GF-D8 (cell line): ENCODE data around the gene MEA1.
"Not testable (repeated sequence)": the region's sequence is repeated elsewhere in the genome, so short reads cannot be mapped to it uniquely, and the experiment has no call there.

Experiments
- DNase-seq: peaks from one replicate; lab custom pipeline; 2025; lab: John Stamatoyannopoulos, UW

Gene MEA1

DNA sequence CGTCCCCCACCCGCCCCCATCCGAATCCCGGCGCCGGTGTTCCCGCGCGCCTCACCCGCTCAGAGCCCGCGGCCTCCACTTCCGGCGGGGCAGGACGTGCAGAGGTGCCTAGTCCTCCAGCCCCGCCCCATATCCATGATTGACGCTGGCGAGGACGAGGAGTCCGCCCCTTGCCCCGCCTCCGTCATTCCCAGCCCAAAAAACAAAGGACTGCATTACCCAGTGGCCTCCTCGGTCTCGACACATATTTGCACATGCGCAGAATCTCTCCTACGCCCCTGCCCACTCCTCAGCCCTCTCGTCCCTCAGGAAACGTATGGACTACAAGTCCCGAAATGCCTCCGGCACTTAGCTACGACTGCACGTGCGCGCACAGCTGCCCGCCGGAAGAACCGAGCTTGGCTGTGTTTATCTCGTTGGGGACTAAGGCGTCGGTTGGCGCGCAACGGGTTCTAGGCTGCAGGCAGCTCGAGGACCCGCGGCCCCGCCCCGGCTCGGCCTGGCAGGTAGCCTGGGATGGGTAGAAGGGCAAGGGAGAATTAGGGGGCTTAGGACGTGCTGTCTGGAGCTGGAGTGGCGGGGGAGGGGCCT is at the start of gene MEA1, which contains the start of gene KLHDC3:
MEA1 (minus strand) TSS at position 104 of the 591 bp plus-strand sequence. CDS start 133 bp downstream, outside the sequence.
KLHDC3 (plus strand) TSS at position 407 of the 591 bp plus-strand sequence. CDS start 2,944 bp downstream, outside the sequence.
- DNase-seq, result peak; percentile 99

- no peak for DNase-seq
These were observed 49.1 kb upstream of the MEA1 start for GRCh38 chr6:43062818-43063217.

DNA sequence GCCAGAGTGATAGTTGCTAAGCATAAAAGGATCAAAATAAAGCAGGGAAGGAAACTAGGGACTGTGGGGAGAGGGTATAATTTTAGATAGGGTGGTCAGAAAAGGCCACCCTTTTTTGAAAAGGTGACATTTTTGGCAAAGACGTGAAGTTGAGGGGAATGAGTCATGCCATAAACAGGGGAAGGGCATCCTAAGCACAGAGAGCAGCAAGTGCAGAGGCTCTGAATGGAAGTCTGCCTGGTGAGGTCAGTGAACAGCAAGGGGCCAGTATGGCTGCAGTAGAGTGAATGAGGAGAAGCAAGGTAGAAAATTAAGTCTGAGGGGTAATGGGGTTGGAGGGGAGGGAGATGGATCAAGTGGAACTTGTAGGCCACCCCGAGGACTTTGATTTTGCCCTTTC is 48.1 kb upstream of the MEA1 start:
- no peak for DNase-seq

GRCh38 chr6:43060755-43061633 is 47.2 kb upstream of the MEA1 start:
- DNase-seq, result no peak

- DNase-seq, result no peak
These were observed 46.4 kb upstream of the MEA1 start for GRCh38 chr6:43060034-43060754.

DNA sequence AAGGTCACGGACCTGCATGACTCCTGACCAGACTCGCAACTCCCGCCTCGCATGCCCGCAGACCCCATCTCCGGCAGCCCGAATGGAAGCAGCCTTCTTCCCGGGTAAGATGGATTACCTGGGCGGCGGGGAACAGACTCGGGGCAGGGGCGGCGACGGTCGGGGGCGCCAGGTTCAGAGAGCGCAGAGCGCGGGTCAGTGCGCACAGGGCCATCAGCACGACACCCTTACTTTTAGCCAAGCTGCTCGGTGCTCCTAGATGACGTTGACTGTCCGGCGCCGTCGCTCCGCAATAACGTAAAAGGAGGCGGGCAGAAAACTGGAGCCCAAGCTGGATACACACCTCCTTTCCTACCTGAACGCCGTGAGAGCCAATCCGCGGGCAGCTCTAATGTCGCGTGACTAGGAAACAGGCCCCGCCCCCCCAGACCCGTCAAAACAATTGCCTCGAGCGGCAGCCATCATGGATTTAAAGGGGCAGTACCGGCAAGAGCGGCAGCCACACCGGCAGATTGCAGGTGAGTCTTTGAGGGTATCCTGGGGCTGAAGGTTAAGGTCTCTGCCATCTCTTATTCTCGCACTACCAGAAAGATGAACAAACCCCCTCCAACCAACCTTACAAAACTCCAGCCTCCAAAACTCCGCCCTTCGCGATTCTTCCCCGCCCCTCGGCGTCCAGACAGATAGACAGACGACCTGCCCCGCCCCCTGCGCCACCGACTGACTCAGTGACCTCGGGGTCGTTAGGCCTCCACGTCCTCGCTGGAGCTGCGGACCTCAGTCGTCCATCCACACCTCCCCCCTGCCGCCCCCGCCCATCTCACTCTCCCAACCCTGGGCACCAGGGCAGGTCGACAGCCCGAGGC is 45.7 kb upstream of the MEA1 start, which contains the start of the genes KLC4 and MRPL2:
KLC4 (plus strand) TSS at position 464 of the 866 bp plus-strand sequence. CDS start 1,705 bp downstream, outside the sequence.
MRPL2 (minus strand) TSS at position 267 of the 866 bp plus-strand sequence; CDS start at position 214, 53 bp downstream.
- DNase-seq, result peak; percentile 95

DNA sequence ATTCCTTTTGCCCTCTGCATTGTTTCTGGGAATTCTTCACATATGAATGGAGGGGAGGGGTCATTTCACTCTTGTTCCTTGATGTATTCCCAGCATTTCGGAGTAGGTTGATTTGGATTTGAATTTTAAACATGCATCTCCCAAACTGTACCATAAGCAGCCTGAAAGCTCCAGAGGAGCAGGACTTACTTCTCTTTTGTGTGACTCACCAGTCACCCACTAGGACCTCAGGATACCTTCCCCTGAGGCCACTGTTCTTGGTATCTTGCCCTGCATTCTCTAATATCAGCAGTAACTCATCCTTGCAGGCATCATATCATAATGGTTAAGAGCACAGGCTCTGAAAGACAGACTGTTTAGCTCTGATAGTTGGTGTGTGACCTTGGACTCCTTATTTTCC is 44.8 kb upstream of the MEA1 start:
- no peak for DNase-seq

- DNase-seq, result no peak
These were observed 42.2 kb upstream of the MEA1 start for GRCh38 chr6:43055966-43056365.

GRCh38 chr6:43054206-43054943 is 40.6 kb upstream of the MEA1 start:
- no peak for DNase-seq

DNA sequence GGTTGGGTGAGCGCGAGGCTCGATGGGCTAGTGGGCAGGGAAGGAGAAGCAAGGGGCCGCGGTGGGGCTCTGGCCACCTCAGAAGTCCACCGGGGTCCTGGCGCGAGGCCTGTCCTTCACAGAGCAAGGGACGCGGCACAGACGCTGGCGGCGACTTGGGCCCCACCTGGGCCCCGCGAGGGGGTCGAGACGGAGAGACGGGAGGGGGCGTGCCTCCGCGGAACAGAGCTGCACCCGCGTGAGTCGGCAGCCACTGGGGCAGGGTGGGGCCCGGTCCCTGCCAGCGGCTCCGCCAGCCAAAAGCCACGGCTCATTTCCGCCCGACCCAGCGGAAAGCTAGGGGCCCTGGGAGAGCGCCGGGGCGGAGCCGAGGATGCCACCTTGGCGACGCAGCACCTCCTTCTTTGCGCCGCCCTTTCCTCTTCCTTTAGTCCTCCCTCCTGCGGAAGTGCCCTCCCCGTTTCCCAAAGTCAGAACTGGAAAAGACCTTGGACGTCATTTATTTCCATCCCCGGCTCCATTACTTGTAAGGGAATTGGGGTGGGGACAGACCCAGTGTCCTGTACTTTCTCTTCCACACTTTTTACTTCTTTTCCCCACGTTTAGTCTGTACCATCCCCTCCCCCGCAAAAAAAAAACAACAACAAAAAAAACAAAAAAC is 39.9 kb upstream of the MEA1 start, which contains the start of gene CUL7:
CUL7 (minus strand) TSS at position 307 of the 661 bp plus-strand sequence. CDS start 1,063 bp downstream, outside the sequence.
- peak; percentile 83 for DNase-seq

- no peak for DNase-seq
These were observed 39.2 kb upstream of the MEA1 start for GRCh38 chr6:43052842-43053544.

- DNase-seq, result no peak
These were observed 38.6 kb upstream of the MEA1 start for GRCh38 chr6:43052225-43052841.

DNA sequence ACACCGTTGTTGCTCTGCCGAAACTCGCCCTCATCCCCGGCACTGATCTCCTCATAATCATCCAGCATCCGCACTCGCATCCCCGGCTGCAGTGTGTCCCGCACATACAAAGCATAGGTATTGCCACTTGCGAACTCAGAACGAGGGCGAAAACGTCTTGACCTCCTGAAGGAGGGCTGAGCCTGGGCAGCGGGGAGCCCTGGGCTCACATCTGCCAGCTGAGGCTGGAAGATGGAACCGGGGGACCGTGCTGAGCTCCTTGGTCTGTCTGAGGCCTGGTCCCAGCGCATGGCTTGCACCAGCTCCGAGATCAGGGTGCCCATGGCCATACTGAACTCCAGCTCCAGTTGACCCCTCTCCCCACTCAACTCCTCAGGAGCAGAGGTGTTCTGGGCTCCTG is 37.2 kb upstream of the MEA1 start:
- no peak for DNase-seq

DNA sequence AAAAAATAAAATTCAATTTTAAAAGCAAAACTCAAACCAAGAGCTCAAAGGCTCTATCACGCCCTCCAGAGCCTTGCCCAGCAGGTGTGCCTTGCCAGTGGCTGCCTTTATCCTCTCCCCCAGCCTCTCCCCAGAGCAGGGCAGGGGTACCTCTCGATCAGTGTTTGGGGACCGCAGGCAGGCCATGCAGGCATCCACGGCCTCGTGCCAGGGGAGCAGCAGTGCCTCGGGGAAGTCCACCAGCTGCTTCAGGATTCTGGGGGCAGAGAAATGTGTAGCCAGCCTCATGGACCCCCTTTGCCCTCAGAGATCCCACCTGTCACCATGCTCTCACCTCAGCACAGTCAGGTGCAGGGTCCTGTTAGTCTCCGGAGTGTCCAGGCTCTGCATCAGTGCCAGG is 34.3 kb upstream of the MEA1 start:
- DNase-seq, result no peak

DNA sequence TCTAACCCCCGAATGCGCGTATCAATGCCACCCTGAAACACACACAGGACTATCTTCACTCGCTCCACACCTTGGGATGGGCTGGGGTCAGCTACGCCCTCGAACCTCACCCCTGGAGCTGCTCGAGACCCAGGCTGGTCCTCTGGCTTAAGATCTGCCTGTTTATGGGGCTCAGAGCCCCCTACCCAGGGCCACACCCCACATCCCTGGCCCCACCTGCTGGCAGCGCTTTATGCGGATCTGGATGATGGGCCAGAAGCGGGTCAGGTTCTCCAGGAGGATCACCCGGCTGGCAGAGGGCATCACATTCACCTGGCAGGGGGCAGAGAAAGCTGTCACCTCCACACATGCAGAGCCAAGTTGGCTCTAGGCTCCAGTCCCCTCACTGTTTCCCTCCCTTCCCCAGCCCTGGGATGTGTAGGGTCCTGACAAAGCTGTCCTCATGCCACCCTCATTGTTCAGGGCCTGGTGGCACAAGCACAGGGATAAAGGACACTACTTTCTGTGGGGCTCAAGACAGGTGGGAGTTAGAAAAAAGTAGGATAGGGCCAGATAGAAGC is 31.7 kb upstream of the MEA1 start:
- DNase-seq, result no peak

GRCh38 chr6:43043310-43043709 is 29.6 kb upstream of the MEA1 start:
- DNase-seq, result no peak

- not testable (repeated sequence) for DNase-seq
These were observed 27.7 kb upstream of the MEA1 start for GRCh38 chr6:43041475-43041874.

DNA sequence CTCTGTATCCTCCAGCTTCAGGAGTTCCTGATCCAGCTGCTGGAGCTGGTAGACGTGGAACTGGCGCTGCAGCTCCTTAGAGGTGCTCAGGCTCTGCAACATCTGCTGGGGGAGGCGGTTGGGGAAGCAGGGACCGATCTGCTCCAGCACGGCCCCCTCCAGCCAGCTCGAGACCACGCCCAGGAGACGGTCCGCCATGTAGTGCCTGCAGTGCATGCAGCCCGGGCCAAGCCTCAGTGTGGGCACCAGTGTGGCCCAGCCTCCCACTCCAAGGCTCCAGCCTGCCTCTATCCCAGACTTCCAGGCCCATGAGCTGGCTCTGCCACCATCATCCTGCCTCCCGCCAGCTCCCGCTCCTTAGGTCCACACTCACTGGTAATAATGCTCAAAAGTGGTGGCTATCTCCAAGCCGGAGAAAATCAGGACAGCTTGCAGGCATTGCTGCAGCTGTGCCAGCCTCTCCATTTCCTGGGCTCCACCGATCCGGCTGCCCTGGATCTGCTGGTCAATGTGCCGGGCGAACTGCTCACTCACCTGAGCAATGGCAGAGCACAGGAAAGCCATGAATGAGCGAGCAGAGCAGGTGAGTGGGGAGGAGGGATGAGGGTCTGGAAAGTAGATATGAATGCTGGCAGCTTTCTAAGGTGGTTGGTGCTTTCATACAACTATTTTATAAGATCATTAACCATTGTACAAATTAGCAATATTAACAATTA is 27.0 kb upstream of the MEA1 start:
- no peak for DNase-seq
